ENCODE results near the gene TNC.

TNC gene

DNA sequence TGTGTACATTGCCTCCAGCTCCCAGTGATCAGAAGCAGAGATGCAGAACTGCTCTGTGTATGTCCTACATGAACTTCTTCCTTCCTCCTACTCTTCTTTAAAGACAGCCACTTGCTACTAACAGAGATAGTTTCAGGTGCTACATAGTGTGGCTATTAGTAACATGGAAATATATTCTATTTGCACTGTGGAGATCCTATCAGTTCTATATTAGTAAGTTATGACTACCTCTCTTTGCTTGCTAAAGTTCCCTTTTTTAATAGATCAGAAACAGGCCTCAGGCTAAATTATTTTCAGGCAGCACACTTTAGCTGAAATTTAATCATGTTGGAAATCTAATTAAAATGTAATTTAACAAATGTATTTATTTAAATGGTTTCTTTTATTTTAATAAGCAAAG, 123.2 kb downstream of the TNC start:
- H3K36me3 ChIP-seq (ENCODE audit: control insufficient read depth, insufficient read depth, low read length), result no peaks in the 10 kb centered on the region
- no peak overlapping the region for H3K4me3 ChIP-seq (ENCODE audit: low read depth, low read length)
- no peak overlapping the region for H3K9ac ChIP-seq (ENCODE audit: low read depth, low read length)
- H3K27ac ChIP-seq (ENCODE audit: low read depth, low read length), result no peak overlapping the region
- no peaks in the 10 kb centered on the region for H3K9me3 ChIP-seq (ENCODE audit: control insufficient read depth, insufficient read depth, low read length)
- no peaks in the 10 kb centered on the region for H3K4me1 ChIP-seq (ENCODE audit: control insufficient read depth, insufficient read depth, low read length)
- H3K27me3 ChIP-seq (ENCODE audit: control insufficient read depth, insufficient read depth, low read length), result peaks cover 7% of the 10 kb centered on the region; the same call in 1 of the 2 replicates

GRCh38 chr9:114991861-114992260, 126.1 kb downstream of the TNC start:
- Histone ChIP-seq H3K27me3 (ENCODE audit: control insufficient read depth, insufficient read depth, low read length) (peaks cover 7% of the 10 kb centered on the region), H3K4me3 (ENCODE audit: low read depth, low read length) (no peak overlapping the region), H3K36me3 (ENCODE audit: control insufficient read depth, insufficient read depth, low read length) (no peaks in the 10 kb centered on the region), H3K9me3 (ENCODE audit: control insufficient read depth, insufficient read depth, low read length) (no peaks in the 10 kb centered on the region), H3K4me1 (ENCODE audit: control insufficient read depth, insufficient read depth, low read length) (no peaks in the 10 kb centered on the region), H3K27ac (ENCODE audit: low read depth, low read length) (no peak overlapping the region), H3K9ac (ENCODE audit: low read depth, low read length) (no peak overlapping the region)

DNA sequence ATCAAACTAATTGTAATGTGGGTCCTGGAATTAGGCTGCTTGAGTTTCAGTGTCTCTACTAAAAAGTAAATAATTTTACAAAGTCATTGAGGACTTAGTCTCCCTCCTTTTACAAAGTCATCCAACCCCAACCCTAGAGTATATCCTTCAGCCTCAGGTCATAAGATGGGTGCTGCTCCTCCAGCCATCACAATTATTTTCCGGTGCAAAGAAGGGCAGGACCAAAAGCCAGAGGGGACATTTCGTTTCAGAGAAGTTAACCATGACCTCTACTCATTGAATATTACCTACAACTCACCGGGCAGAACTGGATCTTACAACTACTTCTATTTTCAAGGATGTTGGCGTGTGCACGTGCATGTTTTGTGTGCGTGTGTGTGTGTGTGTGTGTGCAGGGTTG, 127.1 kb downstream of the TNC start:
- Histone ChIP-seq H3K4me1 (ENCODE audit: control insufficient read depth, insufficient read depth, low read length) (no peaks in the 10 kb centered on the region), H3K9ac (ENCODE audit: low read depth, low read length) (no peak overlapping the region), H3K27me3 (ENCODE audit: control insufficient read depth, insufficient read depth, low read length) (peaks cover 7% of the 10 kb centered on the region), H3K9me3 (ENCODE audit: control insufficient read depth, insufficient read depth, low read length) (no peaks in the 10 kb centered on the region), H3K4me3 (ENCODE audit: low read depth, low read length) (no peak overlapping the region), H3K27ac (ENCODE audit: low read depth, low read length) (no peak overlapping the region), H3K36me3 (ENCODE audit: control insufficient read depth, insufficient read depth, low read length) (no peaks in the 10 kb centered on the region)

DNA sequence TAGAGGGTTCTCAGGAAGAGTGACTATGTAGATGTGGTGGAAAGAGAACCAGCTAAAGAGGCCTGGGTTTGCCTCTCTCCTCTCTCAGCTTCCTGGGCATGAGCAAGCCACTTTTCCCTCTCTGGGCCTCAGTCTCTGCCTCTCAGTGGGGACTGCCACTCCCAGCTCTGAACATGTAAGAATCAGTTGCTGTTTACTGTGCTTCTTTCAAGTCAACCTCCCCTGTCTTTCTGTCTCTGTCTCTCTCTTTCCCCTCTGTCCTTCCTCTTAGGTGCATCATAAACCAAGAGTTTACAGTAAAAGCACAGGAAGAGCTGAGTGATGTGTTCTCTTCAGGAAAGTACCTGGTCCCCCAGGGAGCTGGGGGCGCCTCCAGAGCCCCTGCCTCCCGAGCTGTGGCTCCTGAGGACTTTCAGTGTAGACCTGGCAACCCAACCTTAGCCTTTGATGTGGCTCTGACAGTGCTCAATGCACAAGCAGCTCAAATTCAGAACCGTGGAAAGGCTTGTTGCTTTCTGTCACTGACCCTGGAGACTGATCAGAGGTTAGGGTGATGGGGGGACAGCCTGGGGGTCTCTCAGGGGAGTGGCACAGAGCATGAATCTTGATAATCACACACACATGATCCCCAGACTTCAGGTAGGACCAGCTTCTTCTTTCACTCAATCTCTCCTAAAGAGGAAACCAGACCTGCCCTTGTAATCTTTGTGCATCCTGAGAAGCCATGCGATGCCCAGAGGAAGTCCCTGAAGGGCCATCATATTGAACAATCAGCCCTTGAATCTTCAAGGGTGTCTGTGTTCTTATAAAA, 128.2 kb downstream of the TNC start:
- Histone ChIP-seq H3K4me3 (ENCODE audit: low read depth, low read length) (no peak overlapping the region), H3K9ac (ENCODE audit: low read depth, low read length) (no peak overlapping the region), H3K27me3 (ENCODE audit: control insufficient read depth, insufficient read depth, low read length) (peaks cover 7% of the 10 kb centered on the region), H3K4me1 (ENCODE audit: control insufficient read depth, insufficient read depth, low read length) (no peaks in the 10 kb centered on the region), H3K9me3 (ENCODE audit: control insufficient read depth, insufficient read depth, low read length) (no peaks in the 10 kb centered on the region), H3K27ac (ENCODE audit: low read depth, low read length) (no peak overlapping the region), H3K36me3 (ENCODE audit: control insufficient read depth, insufficient read depth, low read length) (no peaks in the 10 kb centered on the region)

- no peaks in the 10 kb centered on the region for H3K9me3 ChIP-seq (ENCODE audit: control insufficient read depth, insufficient read depth, low read length)
- H3K4me1 ChIP-seq (ENCODE audit: control insufficient read depth, insufficient read depth, low read length), result no peaks in the 10 kb centered on the region
- no peaks in the 10 kb centered on the region for H3K36me3 ChIP-seq (ENCODE audit: control insufficient read depth, insufficient read depth, low read length)
- H3K27me3 ChIP-seq (ENCODE audit: control insufficient read depth, insufficient read depth, low read length), result peaks cover 7% of the 10 kb centered on the region
- H3K9ac ChIP-seq (ENCODE audit: low read depth, low read length), result no peak overlapping the region
- no peak overlapping the region for H3K4me3 ChIP-seq (ENCODE audit: low read depth, low read length)
- no peak overlapping the region for H3K27ac ChIP-seq (ENCODE audit: low read depth, low read length)
Measured at GRCh38 chr9:114988962-114989599, 128.9 kb downstream of the TNC start.

DNA sequence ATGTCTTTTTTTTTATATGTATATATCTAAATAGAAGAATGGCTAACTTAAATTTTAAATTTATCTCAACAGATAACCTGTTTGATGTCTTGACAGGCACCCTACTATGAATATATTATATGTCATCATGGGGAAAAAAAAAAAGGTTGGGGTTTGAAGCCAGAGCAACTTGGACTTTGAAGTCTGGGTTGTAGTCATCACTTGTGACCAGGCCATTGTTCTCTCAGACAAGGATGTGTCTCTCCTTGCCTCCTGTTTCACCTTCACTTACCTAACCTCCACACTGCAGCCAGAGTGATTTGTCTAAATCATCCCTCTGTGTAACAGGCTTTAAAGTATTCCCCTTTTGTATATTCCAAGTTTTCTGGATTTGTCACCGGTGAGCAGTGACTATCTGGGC, 130.8 kb downstream of the TNC start:
- Histone ChIP-seq H3K9me3 (ENCODE audit: control insufficient read depth, insufficient read depth, low read length) (no peaks in the 10 kb centered on the region), H3K36me3 (ENCODE audit: control insufficient read depth, insufficient read depth, low read length) (no peaks in the 10 kb centered on the region), H3K27me3 (ENCODE audit: control insufficient read depth, insufficient read depth, low read length) (peaks cover 4% of the 10 kb centered on the region)

DNA sequence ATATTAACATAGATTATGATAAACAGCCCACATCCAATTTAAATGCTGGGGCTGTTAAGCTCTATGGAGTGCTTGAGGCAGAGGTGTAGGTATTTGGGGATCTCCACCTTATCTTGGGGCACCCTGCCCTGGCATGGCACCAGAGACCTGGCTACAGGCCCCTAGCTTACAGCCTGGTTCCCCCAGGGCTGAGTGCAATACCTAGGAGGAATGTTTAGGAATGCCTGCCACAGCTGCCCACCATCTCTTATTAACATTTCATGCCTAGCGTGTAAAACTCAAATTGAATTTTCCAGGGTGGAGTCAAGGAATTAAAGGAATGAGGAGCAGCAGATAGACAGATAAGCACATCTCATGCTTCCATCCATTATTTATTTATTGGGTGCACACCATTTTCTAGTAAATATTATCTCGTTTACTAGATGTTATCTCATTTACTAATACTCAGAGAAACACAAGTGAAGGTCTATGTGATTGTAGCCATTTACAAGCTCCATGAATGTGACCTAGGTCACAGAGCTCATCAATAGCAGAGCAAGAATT, 131.9 kb downstream of the TNC start:
- Histone ChIP-seq H3K9me3 (ENCODE audit: control insufficient read depth, insufficient read depth, low read length) (no peaks in the 10 kb centered on the region), H3K36me3 (ENCODE audit: control insufficient read depth, insufficient read depth, low read length) (no peaks in the 10 kb centered on the region), H3K4me3 (ENCODE audit: low read depth, low read length) (no peak overlapping the region), H3K27ac (ENCODE audit: low read depth, low read length) (no peak overlapping the region), H3K4me1 (ENCODE audit: control insufficient read depth, insufficient read depth, low read length) (no peaks in the 10 kb centered on the region), H3K9ac (ENCODE audit: low read depth, low read length) (no peak overlapping the region), H3K27me3 (ENCODE audit: control insufficient read depth, insufficient read depth, low read length) (peaks cover 4% of the 10 kb centered on the region)

More for the DNA sequence above, 130.8 kb downstream of the TNC start:
- H3K4me3 ChIP-seq (ENCODE audit: low read depth, low read length), result no peak overlapping the region
- H3K27ac ChIP-seq (ENCODE audit: low read depth, low read length), result no peak overlapping the region
- H3K4me1 ChIP-seq (ENCODE audit: control insufficient read depth, insufficient read depth, low read length), result no peaks in the 10 kb centered on the region
- H3K9ac ChIP-seq (ENCODE audit: low read depth, low read length), result no peak overlapping the region

GRCh38 chr9:114981063-114981462, 136.9 kb downstream of the TNC start:
- no peaks in the 10 kb centered on the region for H3K36me3 ChIP-seq (ENCODE audit: control insufficient read depth, insufficient read depth, low read length)
- H3K4me1 ChIP-seq (ENCODE audit: control insufficient read depth, insufficient read depth, low read length), result no peaks in the 10 kb centered on the region
- no peaks in the 10 kb centered on the region for H3K9me3 ChIP-seq (ENCODE audit: control insufficient read depth, insufficient read depth, low read length)
- H3K27ac ChIP-seq (ENCODE audit: low read depth, low read length), result no peak overlapping the region
- no peaks in the 10 kb centered on the region; the same call in 1 of the 2 replicates for H3K27me3 ChIP-seq (ENCODE audit: control insufficient read depth, insufficient read depth, low read length)
- H3K4me3 ChIP-seq (ENCODE audit: low read depth, low read length), result no peak overlapping the region
- H3K9ac ChIP-seq (ENCODE audit: low read depth, low read length), result no peak overlapping the region

- Histone ChIP-seq H3K36me3 (ENCODE audit: control insufficient read depth, insufficient read depth, low read length) (no peaks in the 10 kb centered on the region), H3K9me3 (ENCODE audit: control insufficient read depth, insufficient read depth, low read length) (no peaks in the 10 kb centered on the region)
Measured at GRCh38 chr9:114973216-114973615, 144.7 kb downstream of the TNC start.

DNA sequence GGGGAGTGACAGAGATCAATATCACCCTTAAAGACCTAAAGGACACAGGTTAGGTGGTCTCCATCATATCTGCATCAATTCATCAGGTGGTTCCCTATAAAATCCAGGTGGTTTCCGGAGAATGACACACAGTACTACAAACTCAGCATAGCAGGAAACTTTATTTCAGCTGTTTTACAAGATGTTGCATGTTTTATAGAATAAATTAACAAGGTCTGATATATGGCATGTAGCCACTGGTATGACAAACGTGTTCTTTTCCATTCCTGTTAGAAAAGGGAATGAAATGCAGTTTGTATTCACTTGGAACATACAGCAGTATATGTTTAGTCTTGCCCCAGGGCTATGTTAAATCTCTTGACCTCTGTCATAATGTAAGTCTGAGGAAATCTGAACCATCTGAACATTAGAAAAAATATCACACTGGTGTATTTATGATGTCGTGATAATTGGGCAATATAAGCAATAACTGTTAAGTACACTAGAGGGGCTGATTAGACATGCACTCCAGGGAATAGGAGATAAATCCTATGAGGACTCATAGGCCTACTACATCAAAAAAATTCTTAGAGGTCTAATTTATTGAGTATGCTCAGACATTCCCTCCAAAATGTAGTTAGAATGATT, 145.3 kb downstream of the TNC start:
- 0 out of 2 replicates have a peak, but pooled peaks cover 11% of the 10 kb centered on the region for H3K4me1 ChIP-seq (ENCODE audit: control insufficient read depth, insufficient read depth, low read length)
- H3K27me3 ChIP-seq (ENCODE audit: control insufficient read depth, insufficient read depth, low read length), result no peaks in the 10 kb centered on the region
- H3K36me3 ChIP-seq (ENCODE audit: control insufficient read depth, insufficient read depth, low read length), result no peaks in the 10 kb centered on the region
- H3K9ac ChIP-seq (ENCODE audit: low read depth, low read length), result no peak overlapping the region
- no peak overlapping the region for H3K27ac ChIP-seq (ENCODE audit: low read depth, low read length)
- no peaks in the 10 kb centered on the region for H3K9me3 ChIP-seq (ENCODE audit: control insufficient read depth, insufficient read depth, low read length)
- H3K4me3 ChIP-seq (ENCODE audit: low read depth, low read length), result no peak overlapping the region

More at GRCh38 chr9:114973216-114973615, 144.7 kb downstream of the TNC start:
- no peak overlapping the region for H3K9ac ChIP-seq (ENCODE audit: low read depth, low read length)
- H3K4me3 ChIP-seq (ENCODE audit: low read depth, low read length), result no peak overlapping the region
- H3K4me1 ChIP-seq (ENCODE audit: control insufficient read depth, insufficient read depth, low read length), result 0 out of 2 replicates have a peak, but pooled peaks cover 10% of the 10 kb centered on the region
- no peak overlapping the region for H3K27ac ChIP-seq (ENCODE audit: low read depth, low read length)
- no peaks in the 10 kb centered on the region for H3K27me3 ChIP-seq (ENCODE audit: control insufficient read depth, insufficient read depth, low read length)

Data from HUES48 (cell line).